ENCODE data around the gene ACE. TPM values are rescaled to one million over a fixed set of nuclear protein-coding genes. Genes with fewer than 3 reads are reported as not detected.

ACE gene
- total RNA-seq, 4 donors from 2014 or later, result 42.9 to 1,678 (median 1,106) TPM

- H3K9me3 ChIP-seq, result no peaks in the 10 kb centered on the region
- DNase-seq, result peak in 1 of 3 donors; percentile 45
- peaks cover 5 to 71% (median 10%) of the 10 kb centered on the region in 4 donors for H3K4me1 ChIP-seq
- no peaks in the 10 kb centered on the region for H3K27me3 ChIP-seq
- H3K27ac ChIP-seq, result no peak overlapping the region
- no peaks in the 10 kb centered on the region for H3K36me3 ChIP-seq
- TF ChIP-seq POLR2A (IDR thresholded peaks at IDR 0.05), result no peak
- TF ChIP-seq, protein P1, sequence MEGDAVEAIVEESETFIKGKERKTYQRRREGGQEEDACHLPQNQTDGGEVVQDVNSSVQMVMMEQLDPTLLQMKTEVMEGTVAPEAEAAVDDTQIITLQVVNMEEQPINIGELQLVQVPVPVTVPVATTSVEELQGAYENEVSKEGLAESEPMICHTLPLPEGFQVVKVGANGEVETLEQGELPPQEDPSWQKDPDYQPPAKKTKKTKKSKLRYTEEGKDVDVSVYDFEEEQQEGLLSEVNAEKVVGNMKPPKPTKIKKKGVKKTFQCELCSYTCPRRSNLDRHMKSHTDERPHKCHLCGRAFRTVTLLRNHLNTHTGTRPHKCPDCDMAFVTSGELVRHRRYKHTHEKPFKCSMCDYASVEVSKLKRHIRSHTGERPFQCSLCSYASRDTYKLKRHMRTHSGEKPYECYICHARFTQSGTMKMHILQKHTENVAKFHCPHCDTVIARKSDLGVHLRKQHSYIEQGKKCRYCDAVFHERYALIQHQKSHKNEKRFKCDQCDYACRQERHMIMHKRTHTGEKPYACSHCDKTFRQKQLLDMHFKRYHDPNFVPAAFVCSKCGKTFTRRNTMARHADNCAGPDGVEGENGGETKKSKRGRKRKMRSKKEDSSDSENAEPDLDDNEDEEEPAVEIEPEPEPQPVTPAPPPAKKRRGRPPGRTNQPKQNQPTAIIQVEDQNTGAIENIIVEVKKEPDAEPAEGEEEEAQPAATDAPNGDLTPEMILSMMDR (IDR thresholded peaks at IDR 0.05), result no peak
- H3K4me3 ChIP-seq, result no peak overlapping the region
Measured at GRCh38 chr17:63437287-63438091, 39.4 kb upstream of the ACE start.

DNA sequence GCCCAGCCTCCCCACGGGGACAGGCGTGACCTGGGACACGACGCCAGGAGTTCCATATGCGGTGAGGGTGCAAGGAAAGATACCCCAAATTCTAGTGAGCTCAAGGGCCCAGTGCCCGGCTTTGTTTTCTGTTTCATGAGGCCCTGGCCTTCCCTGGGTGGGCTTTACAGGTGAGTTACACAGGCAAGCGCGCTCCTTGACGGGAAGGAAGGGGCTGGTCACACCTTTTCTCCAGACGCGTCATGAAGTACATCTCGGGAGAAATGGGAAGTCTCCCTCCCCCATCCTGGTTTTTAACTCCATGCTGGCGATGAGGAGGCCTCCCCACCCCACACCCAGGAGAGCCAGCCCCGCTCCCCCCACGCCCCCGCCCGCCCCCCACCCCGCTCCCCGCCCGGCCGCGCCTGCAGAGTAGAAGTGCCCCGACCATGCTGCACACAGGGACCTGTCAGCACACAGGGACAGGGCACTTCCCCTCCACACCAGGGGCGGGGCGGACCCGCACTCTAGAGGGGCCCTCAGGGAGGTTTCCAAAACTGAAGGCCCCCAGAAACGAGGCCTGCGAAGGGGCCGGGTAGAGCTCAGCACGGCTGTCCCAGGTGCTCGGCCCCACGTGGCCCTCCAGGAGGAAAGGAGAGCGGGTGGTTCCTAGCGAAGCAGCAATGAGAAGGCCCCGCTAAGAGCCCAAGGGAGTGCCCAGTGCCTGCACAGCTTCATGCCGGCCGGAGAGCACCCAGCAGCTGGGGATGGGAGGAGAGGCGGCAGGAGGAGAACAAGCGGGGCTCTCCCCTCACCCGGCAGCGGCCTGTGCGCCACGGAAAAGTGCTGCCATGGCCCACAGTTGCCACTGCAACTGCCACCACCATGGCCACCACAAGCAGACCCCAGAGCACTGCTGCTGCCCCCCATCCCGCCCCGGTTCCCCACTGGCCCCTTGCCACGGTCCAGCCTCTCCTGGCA lies 38.5 kb upstream of the ACE start:
- Histone ChIP-seq H3K36me3 (no peaks in the 10 kb centered on the region), H3K27me3 (no peaks in the 10 kb centered on the region), H3K27ac (peak overlapping the region; percentile 47 to 64 (median 58)), H3K9me3 (no peaks in the 10 kb centered on the region), H3K4me3 (no peak overlapping the region), H3K4me1 (peaks cover 5 to 62% (median 8%) of the 10 kb centered on the region in 4 donors)
- TF ChIP-seq, protein P1 (IDR thresholded peaks at IDR 0.05), result no peak
- TF ChIP-seq POLR2A (IDR thresholded peaks at IDR 0.05), result no peak
- no peak for DNase-seq

- no peaks in the 10 kb centered on the region for H3K27me3 ChIP-seq
- no peak overlapping the region for H3K4me3 ChIP-seq
- peak overlapping the region; percentile 47 to 80 (median 58) for H3K27ac ChIP-seq
- peaks cover 5 to 49% (median 8%) of the 10 kb centered on the region in 4 donors for H3K4me1 ChIP-seq
- TF ChIP-seq POLR2A (IDR thresholded peaks at IDR 0.05), result no peak
- TF ChIP-seq, protein P1 (IDR thresholded peaks at IDR 0.05), result no peak
- H3K9me3 ChIP-seq, result no peaks in the 10 kb centered on the region
- no peaks in the 10 kb centered on the region for H3K36me3 ChIP-seq
- DNase-seq, result no peak
Measured at GRCh38 chr17:63439687-63440086, 37.2 kb upstream of the ACE start.

- peak in 2 of 3 donors; percentile 45 to 62 for DNase-seq
- Histone ChIP-seq H3K27ac (peak overlapping the region; percentile 47 to 80 (median 58)), H3K4me1 (peaks cover 5 to 49% (median 8%) of the 10 kb centered on the region in 4 donors), H3K36me3 (no peaks in the 10 kb centered on the region), H3K9me3 (no peaks in the 10 kb centered on the region), H3K27me3 (no peaks in the 10 kb centered on the region), H3K4me3 (no peak overlapping the region)
- TF ChIP-seq POLR2A (IDR thresholded peaks at IDR 0.05), result no peak
- TF ChIP-seq, protein P1 (IDR thresholded peaks at IDR 0.05), result no peak
Measured at GRCh38 chr17:63440127-63440769, 36.6 kb upstream of the ACE start.

GRCh38 chr17:63440770-63441335 lies 36.0 kb upstream of the ACE start:
- peak overlapping the region; percentile 47 to 80 (median 58) for H3K27ac ChIP-seq

More at GRCh38 chr17:63440770-63441335, 36.0 kb upstream of the ACE start:
- H3K4me1 ChIP-seq, result peaks cover 5 to 47% (median 8%) of the 10 kb centered on the region in 4 donors
- DNase-seq, result no peak
- no peaks in the 10 kb centered on the region for H3K36me3 ChIP-seq
- no peak for TF ChIP-seq POLR2A (IDR thresholded peaks at IDR 0.05)
- no peak overlapping the region for H3K4me3 ChIP-seq
- no peaks in the 10 kb centered on the region for H3K9me3 ChIP-seq
- H3K27me3 ChIP-seq, result no peaks in the 10 kb centered on the region
